Activated CD4-positive, alpha-beta T cell treated with anti-CD3 and anti-CD28 coated beads for 48 hours (primary cell): ENCODE data around the gene HNRNPR.
"Not testable (repeated sequence)": the region's sequence is repeated elsewhere in the genome, so short reads cannot be mapped to it uniquely, and the experiment has no call there.

Experiments
- DNase-seq: peaks from one replicate; pipeline ENCODE4 v3.0.0-alpha.2; 2020

The HNRNPR gene

DNA sequence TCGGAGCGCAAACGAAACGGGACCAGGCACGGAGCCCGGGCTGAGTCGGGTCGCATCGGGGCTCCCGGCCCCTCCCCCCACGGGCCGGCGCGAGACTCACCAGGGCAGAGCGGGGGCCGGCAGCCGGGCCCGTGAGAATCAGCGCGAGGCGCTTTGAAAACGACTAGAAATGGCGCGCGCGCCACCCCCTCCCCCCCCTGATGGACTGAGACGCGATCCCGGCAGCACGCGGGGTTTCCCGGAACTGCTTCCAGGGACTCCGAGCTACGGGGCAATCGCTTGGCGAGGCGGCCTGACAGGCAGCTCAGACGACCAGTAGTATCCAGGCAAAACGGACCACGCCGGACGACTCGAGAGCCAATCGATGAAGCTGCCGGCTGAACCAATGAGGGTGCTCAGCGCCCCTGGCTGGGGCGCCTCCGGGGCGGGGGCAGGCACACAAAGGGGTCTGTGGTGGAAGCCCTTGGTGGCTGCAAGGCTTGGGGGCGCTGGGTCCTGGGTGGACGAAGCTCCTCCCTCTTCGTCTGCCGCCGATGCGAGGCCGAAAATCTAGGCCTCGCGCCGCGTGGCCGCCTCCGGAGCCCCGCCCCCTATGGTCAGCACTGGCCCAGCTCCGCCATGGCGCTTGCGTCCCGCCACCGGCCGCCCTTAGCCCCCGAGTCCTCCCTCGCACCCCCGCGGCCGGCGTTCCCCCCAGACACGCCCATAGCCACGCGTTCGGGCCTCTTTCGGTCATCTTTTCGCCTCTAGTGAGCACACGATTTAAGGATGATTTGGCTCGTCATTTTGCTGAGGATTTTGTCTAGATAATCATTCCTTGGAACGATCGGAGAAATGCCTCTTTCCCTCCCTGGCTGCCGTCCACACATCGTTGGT lies at the start of gene HNRNPR:
Gene HNRNPR, minus strand, starts transcription at position 174 of the 876 bp plus-strand sequence. CDS start 3,276 bp downstream, outside the sequence.
- DNase-seq = peak; percentile 100

DNA sequence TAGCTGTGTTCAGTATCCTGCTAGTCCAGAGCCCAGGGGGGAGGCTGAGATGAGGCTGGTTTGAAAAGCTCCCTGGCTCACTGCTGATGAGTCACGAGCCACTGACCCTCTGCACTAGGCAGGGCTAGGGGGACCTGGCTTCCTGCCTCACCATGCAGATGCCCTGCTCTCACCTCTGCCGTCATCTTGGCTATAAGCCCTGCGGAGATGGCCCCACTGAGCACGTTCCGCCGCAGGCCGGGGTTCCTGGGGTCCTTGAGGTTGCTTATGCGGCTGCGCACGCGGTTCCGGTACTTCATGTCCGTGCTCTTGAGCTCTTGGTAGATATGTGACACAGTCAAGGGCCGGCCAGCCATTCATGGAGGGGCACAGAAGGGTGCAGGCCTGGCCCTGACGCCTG lies 49.6 kb upstream of the HNRNPR start:
- DNase-seq = no peak

DNA sequence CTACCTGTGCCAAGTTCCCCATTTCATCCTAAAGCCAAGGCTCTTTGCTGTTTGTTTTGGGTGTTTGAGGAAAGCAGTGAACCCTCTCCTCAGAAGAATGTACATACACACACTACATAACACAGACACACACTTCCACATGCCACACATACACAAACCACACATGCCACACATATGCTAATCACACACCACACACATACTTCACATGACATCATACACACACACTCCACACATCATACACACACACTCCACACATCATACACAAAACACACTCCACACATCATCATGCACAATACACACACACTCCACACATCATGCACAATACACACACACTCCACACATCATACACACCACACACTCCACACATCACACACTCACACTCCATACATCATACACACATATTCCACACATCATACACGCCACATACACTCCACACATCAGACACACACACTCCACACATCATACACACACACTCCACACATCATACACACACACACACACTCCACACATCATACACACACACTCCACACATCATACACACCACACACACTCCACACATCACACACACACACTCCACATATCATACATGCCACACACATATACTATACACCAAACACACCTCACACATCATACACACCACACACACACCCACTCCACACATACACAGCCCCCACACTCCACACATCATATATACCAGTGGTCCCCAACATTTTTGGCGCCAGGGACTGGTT lies 48.2 kb upstream of the HNRNPR start:
- DNase-seq = no peak

DNA sequence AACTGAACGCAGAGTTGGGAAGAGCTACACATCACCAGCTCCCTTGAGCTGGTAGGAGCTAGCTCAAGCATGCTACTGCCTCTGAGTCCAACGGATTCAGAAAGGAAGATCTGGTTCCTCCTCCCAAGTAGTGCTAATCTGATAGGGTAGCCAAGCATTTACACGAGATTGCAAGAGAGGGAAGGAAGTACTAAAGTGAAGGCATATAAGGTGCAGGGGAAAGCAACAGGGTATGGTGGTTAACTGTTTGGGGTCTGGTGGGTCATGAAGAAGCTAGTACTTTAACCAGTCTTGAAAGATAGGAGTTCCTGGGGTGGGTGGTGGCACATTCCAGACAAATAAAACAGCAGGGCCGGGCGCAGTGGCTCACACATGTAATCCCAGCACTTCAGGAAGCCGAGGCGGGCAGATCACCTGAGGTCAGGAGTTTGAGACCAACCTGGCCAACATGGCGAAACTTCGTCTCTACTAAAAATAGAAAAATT lies 45.8 kb upstream of the HNRNPR start:
- no peak for DNase-seq

DNA sequence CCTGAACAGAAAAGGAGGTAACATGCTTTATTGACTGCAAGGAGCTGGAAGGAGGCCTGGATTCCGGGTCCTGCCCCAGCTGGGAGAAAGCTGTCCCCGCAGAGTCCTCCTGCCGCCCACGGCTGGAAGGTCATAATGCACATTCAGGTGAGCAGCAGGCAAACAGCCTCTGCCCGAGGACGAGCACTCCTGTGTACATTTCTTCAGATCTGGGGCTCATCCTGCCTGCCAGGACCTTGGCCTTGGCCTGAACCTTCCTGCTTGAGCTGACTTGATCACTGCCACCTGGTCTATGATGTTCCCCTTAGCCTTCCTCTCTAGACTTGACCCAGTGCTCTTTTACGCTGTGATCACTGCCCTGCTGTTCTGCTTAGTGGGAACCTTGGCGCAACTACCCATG lies 43.4 kb upstream of the HNRNPR start:
- no peak for DNase-seq

DNA sequence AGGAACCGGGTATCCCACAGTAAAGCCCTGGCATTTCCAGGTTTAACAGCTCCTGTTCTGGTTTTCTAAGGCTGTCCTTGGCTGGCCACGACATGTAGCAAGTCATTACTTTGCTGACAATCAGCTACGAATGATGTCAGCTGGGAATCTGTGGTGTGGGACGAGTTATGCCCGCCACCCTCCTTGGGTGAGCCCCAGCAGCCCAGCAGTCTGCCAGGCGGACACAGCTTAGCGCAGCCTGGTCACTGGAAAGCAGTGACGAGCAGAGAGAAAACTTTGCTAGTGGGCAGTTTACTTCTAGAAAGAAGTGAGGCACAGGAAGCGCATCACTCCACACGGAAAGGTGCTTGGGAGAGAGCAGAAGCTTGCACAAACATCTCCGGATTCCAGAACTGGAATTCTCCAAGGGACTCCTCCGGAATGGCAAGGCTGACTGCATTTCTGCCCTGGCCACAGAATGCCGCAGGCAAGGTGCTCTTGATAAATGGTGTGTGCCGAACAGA lies 41.1 kb upstream of the HNRNPR start:
- no peak for DNase-seq

DNA sequence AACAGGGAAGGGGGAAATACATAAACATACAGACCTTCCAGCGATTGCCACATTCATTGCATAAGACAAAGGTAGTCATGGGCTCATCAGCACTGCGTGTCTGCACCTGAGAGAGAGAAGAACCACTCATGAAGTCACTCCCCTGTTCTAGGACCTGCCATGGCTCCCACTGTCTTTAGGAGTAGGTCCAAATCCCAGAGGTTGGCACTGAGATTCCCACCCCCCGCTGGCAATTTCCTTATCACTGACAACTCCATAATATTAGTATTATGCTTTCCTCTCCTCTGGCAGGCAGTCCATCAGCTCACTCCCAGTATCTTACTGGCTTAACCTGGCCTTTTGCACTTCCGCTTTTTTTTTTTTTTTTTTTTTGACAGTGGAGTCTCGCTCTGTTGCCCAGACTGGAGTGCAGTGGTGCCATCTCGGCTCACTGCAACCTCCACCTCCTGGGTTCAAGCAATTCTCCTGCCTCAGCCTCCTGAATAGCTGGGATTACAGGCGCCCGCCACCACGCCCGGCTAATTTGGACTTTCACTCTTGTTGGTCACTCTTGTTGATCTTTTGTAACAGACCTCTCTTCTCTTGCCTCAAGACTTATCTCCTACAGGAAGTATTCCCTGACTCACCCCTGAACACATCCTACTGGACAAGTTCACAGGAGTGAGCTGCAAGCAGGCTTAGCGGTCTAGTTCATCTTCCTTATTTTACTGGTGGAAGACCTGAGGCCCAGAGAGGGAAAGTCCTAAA lies 40.4 kb upstream of the HNRNPR start:
- no peak for DNase-seq

DNA sequence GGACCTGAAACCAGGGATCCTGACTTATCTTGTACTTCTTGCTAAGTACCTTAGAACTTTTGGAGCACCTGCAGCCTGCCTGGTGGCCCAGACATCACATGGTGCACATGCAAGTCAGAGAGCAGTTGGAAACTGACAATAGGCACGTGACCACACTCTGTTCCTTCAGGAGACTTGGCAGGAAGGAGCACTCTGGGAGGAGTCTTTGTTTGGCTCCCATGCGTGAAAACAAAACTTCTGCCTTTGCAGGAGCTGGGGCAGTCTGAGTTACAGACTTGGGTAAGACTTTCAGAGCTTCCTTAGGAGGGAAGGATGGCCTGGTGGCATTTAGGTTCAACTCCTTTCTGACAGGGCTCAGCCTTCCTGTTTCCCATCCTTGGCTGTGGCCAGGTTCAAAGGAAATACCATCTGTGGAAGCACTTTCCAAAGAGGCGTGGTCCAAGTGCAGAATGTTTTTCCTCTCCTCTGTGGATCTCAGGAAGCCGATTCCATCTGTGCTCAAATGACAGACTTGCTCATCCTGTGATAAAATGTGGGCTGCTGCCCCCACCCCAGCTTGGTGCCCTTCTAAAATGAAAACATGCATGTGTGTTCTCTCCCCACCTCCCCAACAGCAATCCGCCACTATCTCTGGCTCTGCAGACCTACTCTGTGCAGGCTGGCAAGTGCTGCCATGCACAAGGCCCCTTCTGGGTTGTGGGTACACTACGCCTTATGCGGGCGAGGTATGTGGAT lies 39.7 kb upstream of the HNRNPR start:
- DNase-seq = no peak

DNA sequence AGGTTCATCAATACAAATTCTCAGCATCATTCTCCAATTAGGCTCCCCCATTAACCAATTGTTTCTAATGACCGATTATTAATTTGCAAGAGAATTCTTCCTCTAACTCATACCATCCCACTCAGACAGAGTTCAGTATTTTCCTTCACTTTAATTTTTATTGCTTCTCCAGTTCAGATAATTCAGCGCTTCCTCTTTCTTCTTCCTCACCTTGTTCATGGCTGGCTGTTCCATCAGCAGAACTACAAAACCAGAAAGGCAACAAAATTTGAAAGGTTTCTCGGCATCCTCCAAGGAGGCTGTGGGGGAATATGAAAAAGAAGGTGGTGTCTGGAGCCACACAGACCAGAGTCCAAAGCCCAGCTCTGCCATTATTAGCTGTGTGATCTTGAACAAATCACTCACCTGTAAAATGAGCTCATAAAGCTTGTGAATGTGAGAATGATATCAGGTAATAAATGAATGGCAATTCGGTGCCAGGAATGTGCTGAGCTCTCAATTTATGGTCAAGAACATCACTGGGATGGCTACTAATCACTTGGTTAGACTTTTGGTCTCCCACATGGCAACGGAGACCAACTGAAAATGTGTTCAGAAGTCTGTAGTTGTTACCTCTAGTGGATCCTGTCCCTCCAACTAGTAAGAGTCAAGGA lies 37.3 kb upstream of the HNRNPR start:
- no peak for DNase-seq

DNA sequence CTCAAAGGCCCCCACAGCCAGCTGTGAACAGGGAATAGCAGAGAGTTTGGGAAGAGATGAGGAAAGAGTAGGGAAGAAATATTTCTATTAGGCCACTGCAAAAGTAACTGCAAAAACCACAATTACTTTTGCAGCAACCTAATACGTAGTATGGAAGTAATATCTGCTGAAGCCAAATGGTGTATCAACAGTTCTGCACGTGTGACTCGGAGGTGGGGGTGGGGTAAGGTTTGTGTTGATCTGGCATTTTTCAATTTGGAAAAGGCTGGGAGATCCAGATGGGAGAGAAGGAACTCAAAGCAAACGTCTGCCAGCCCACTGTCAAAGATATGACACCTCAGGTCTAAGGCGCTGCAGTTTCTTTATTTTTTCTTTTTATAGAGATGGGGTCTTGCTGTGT lies 36.6 kb upstream of the HNRNPR start:
- no peak for DNase-seq

DNA sequence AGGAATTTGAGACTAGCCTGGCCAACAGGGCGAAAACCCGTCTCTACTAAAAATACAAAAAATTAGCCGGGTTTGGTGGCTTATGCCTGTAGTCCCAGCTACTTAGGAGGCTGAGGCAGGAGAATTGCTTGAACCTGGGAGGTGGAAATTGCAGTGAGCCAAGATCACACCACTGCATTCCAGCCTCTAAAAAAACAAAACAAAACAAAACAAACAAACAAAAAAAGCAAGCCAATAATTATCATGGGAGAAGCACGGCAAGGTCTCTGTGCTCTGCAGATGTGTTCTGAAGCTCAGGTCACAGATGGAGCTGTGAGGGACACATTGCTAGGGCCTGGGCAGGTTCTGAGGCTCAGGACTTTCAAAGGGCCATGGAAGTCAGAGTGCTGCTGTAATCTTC lies 36.2 kb upstream of the HNRNPR start:
- DNase-seq = not testable (repeated sequence)

DNA sequence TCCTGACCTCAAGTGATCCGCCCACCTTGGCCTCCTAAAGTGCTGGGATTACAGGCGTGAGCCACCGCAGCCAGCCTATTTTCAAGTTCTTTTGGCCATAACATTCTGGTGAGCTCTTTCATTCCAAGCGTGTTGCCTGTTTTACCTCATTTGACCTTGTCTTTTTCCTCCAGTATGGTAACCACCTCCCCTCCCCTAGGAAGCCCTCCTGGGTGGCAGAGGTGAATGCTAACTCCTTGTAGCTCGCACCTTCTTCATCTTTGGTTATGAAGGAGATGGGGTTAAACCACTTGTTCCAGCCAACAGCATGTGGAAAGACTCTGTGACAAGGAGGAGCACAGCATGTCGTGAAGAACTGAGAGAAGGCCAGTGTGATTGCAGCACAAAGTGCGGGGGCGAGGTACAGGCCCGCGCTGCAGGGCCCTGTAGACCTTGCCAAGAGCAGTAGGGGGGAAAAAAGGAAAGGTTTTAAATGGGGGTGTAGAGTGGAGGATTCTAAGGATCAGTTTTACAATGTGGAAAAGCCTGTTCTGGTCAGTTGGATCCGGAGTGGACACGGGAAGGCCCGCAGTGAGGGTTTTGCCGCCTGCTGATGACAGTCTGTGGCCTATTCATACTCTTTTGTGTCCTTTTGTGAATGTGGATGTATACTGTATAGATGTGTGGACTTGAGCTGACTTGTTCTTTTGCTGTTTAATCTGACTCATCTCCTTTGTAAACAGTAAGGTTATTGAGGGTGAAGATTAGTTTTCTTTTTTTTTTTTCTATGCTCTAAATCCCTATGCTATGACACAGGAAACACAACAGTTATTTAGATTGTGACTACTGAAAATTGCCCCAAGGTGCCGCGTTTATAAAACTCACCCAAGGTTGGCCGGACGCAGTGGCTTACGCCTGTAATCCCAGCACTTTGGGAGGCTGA lies 33.1 kb upstream of the HNRNPR start:
- DNase-seq = no peak

DNA sequence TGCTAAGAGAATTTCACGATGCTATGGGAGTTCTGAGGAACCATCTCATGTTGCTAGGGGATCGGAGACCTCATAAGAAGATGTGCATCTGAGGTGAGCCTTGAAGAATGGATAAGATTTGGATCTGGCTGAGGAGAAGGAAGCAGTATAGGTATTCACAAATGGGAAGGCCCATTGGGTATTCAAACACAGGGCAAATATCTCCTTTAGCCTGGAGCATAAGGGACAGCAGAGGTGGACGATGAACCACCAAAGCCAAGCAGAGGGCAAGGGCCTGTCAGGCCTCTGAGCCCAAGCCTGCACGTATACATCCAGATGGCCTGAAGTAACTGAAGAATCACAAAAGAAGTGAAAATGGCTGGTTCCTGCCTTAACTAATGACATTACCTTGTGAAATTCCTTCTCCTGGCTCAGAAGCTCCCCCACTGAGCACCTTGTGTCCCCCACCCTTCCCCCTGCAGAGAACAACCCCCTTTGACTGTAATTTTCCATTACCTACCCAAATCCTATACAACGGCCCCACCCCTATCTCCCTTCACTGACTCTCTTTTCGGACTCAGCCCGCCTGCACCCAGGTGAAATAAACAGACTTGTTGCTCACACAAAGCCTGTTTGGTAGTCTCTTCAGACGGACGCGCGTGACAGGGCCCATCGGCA lies 30.1 kb upstream of the HNRNPR start:
- not testable (repeated sequence) for DNase-seq

DNA sequence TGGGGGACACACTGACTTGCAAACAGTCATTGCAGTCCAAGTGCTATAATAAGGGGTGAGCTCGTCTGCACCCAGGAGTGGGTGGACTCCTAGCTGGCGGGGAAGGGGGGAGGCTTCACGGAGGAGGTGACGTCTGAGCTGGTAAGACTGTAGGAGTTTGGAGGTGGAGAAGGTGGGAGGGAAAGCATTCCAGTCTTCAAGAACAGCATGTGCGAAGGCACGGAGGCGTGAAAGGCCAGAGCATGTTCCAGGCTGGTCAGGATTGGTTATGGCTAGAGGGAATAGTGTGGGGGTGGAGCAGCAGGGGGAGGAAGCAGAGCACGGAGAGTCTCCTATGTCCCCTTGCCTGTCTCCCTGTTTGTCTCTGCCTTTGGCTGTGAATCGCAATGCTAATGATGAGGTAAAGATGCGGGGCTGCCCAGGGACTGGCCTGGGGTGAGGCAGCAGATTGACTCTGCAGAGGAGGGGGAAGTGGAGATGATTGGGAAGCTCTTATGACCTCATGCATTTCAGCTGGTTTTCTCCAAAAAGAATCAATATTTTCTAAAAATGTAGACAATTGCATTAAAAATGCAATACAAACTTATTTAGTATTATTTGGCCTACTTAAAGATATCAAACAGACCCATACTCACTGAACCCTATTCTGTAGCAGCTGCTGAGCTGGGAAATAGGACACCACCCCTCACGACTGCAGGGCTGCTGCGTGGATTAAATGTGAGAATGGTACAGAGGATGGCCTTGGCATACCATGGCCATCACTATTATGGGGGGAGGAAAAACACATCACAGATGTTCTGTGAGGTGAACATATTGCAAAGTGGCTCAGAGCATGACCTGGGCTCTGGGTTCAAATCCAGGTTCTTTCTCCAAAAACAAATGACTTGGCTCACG lies 28.1 kb upstream of the HNRNPR start:
- DNase-seq = no peak

DNA sequence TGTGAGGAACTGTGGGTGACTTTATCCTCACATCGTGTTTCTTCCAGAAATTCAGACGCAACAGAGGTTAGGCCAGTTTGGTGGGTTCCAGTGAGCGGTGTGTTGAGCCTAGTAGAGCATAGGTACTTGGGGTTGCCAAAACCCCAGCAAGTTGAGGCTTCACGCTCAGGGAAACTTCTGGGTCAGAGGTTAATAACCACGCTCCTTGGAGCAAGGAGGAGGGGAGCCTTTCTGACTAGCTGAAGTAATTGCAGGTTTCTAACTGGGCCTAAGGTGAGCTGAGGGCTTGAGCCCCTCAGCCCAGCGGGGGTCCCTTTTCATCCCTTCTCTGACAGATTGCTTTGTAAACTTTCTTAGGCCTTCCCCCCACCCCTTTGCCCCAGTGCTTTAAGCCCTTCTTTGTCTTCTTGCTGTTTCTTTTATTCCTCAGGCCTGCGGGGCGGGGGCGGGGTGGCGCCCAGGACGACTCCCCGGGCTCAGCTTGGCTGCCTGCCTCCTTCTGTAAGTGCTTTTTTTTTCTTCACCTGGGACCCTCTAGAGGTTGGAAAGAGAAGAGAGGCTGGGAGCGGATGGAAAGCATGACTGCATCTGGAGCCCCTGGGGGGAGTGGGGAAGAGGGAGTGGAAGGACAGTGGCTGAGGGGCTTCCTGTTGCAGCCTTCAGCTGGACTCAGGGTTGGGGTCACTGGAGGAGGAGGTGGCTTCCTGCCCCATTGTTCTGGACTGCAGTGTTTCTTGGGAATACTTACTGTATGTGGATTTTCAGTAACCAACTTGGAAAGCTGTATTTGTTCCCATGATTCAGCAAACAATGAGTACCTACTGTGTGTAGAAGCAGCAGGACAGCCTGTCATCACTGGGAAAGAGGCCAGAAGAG lies 26.9 kb upstream of the HNRNPR start:
- no peak for DNase-seq

DNA sequence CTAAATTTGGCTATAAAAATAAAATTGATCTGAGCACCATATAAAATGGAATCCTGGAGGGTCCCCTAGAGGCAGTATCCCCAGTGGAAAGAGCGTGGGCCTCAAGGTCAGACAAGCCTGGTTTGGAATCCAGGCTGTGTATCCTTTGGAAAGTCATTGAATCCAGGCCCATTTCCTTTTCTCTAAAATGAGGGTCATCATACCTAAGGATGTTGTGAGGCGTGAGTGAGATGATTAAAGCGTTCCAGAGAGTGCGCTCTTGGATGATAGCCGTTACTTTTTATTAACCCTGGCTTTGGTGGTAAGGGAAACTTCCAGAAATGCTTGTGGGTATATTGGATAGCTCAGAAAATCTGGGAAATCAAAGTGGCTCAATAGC lies 26.2 kb upstream of the HNRNPR start:
- DNase-seq = no peak

DNA sequence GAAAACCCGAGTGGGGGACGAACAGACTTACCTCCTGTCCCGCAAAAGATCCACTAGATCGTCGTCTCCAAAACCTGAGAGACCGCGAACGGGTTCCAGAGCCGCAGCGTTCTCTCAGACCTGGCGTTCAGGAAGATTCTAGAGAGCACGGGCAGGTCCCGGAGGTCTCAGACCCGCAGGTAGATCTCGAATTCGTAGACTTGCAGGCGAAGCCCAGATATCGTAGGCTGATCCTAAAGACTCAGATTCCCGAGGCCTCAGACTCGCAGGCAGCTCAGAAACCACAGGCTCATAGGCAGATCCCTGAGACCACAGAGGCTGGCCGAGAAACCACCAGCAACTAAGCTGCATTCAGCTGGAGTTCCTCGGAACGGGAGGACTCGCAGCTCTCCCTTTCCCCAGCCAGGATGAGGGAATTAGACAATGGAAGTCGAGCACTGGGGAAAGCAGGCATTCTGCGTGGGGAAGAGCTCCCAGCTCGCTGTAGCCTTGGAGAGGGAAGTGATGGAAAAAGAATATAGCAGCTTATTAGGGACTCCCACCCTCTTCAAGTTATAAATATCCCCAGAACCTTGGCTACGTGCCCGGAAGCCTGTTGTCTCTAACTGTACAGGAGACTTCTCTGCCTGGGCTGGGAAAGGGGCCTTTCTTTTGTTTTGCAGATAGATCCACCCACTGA lies 25.4 kb upstream of the HNRNPR start, which contains the start of gene ZNF436:
Gene ZNF436, minus strand, starts transcription at position 502 of the 679 bp plus-strand sequence. CDS start 1,831 bp downstream, outside the sequence.
- DNase-seq = peak; percentile 54
